Calu3 (cell line): ENCODE data around the gene PTPRG. TPM values are rescaled to one million over a fixed set of nuclear protein-coding genes. Genes with fewer than 3 reads are reported as not detected.

Experiments used
- BruUV-seq: library from RNA; stranded (reverse); fragments of 400-500 nt; replicated peaks from 2 replicates; lab custom pipeline; 2021; lab: Mats Ljungman, UMichigan
- CTCF ChIA-PET: fragments of 300-600 bp; sonication (Branson Sonifier 250); formaldehyde crosslinking; loops from one replicate; lab custom pipeline; 2022; ENCODE audit warnings: antibody characterized with exemption; lab: Charles Lee
- DNase-seq: peaks from one replicate; pipeline ENCODE4 v3.0.0; 2022
- H3K27ac Mint-ChIP-seq: one replicate; pipeline ENCODE4 v1.8.0; 2022; ENCODE audit warnings: mixed read lengths; ENCODE audit not compliant: unreplicated experiment
- H3K27me3 Mint-ChIP-seq: one replicate; pipeline ENCODE4 v1.8.0; 2022; ENCODE audit warnings: mixed read lengths; ENCODE audit not compliant: unreplicated experiment
- H3K36me3 Mint-ChIP-seq: one replicate; pipeline ENCODE4 v1.8.0; 2022; ENCODE audit warnings: mild to moderate bottlenecking, moderate library complexity, mixed read lengths; ENCODE audit not compliant: insufficient read depth, unreplicated experiment
- H3K4me1 Mint-ChIP-seq: one replicate; pipeline ENCODE4 v1.8.0; 2022; ENCODE audit warnings: mild to moderate bottlenecking, low read depth, mixed read lengths; ENCODE audit not compliant: unreplicated experiment
- H3K4me3 Mint-ChIP-seq: one replicate; pipeline ENCODE4 v1.8.0; 2022; ENCODE audit warnings: mild to moderate bottlenecking, low read depth, moderate library complexity, mixed read lengths; ENCODE audit not compliant: unreplicated experiment
- H3K9me3 Mint-ChIP-seq: one replicate; pipeline ENCODE4 v1.8.0; 2022; ENCODE audit warnings: low read depth, mixed read lengths; ENCODE audit not compliant: unreplicated experiment
- intact Hi-C: fragments of 100-400 bp; cut with micrococcal nuclease; formaldehyde crosslinking; loops from one replicate; pipeline ENCODE4 v1.10.0; 2022; ENCODE audit not compliant: unreplicated experiment
- total RNA-seq: library from RNA; stranded (reverse); gene quantifications from 2 replicates; pipeline ENCODE4 v1.2.3, GENCODE V29; 2022
- TF ChIP-seq, protein P1 (sequence below): fragments of 200-600 bp; IDR thresholded peaks from one replicate; pipeline ENCODE4 v1.8.0; 2022; ENCODE audit warnings: antibody characterized with exemption; ENCODE audit not compliant: unreplicated experiment

PTPRG gene
- total RNA-seq, 1 experiment from 2014 or later: 0.35 TPM

GRCh38 chr3:61901986-61902385 lies 340.6 kb downstream of the PTPRG start:
- H3K4me3 Mint-ChIP-seq: no peak overlapping the region
- H3K9me3 Mint-ChIP-seq: peaks cover 12% of the 10 kb centered on the region
- intact Hi-C loops: no loop called here
- H3K27ac Mint-ChIP-seq: no peak overlapping the region
- TF ChIP-seq, protein P1, sequence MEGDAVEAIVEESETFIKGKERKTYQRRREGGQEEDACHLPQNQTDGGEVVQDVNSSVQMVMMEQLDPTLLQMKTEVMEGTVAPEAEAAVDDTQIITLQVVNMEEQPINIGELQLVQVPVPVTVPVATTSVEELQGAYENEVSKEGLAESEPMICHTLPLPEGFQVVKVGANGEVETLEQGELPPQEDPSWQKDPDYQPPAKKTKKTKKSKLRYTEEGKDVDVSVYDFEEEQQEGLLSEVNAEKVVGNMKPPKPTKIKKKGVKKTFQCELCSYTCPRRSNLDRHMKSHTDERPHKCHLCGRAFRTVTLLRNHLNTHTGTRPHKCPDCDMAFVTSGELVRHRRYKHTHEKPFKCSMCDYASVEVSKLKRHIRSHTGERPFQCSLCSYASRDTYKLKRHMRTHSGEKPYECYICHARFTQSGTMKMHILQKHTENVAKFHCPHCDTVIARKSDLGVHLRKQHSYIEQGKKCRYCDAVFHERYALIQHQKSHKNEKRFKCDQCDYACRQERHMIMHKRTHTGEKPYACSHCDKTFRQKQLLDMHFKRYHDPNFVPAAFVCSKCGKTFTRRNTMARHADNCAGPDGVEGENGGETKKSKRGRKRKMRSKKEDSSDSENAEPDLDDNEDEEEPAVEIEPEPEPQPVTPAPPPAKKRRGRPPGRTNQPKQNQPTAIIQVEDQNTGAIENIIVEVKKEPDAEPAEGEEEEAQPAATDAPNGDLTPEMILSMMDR: no peak
- H3K36me3 Mint-ChIP-seq: no peaks in the 10 kb centered on the region
- no peaks in the 10 kb centered on the region for H3K27me3 Mint-ChIP-seq
- no peaks in the 10 kb centered on the region for H3K4me1 Mint-ChIP-seq
- CTCF ChIA-PET: no interaction called here
- DNase-seq: no peak
- BruUV-seq: no TSS peak

DNA sequence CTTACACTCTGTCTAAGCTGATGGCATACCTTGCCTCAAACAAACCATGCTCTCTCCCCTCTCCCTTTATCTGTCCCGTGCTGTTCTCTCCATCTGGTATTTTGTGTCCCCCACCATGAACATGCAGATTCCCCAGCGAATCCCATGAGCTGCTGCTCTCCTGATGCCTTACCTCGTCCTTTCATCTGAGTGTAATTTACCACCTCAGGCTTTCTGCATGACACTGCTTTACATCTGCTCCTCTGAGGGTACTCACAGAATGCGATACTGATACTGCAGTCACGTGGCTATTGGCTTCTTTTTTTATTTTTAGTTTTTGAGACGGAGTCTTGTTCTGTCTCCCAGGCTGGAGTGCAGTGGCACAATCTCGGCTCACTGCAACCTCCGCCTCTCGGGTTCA lies 341.7 kb downstream of the PTPRG start:
- Mint-ChIP-seq H3K27me3 (no peaks in the 10 kb centered on the region), H3K27ac (no peak overlapping the region), H3K9me3 (peaks cover 10% of the 10 kb centered on the region), H3K4me3 (no peak overlapping the region), H3K36me3 (no peaks in the 10 kb centered on the region), H3K4me1 (no peaks in the 10 kb centered on the region)
- TF ChIP-seq, protein P1: no peak
- CTCF ChIA-PET: no interaction called here
- no TSS peak for BruUV-seq
- no peak for DNase-seq
- intact Hi-C loops: no loop called here

DNA sequence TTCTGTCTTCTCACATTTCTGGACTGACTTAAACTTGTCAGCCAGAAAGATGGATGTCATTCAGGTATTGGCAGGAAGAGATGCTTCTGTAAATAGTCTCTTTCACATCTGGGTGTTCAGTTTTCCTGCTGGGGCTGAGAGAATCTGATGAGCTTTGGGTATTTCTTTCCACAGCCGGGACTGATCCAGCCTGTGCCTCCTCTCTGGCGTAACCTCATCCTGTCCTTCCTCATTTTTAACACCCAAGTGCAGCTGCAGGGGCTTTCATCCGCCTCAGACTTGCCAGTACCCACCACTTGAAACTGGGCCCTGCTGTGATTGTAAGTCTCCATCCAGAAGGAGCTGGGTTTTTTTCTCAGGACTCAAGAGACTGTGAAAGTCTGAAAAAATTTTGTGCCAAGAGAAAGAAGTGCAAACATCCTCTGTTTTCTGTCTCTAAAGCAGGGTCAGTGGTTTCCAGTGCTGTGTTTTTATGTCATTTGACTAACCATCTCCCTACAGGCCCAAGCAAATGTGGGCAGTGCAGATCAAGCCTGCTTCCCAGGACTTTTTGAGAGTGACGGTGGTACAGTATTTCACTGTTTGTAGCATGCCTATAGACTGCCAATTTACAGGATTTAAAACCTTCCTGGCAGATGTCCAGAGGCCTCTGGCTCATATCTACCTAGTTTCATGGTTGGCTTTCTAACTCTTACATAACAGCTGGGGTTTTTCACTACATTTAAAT lies 342.7 kb downstream of the PTPRG start:
- DNase-seq: no peak

GRCh38 chr3:61907210-61907795 lies 345.9 kb downstream of the PTPRG start:
- Mint-ChIP-seq H3K27ac (no peak overlapping the region), H3K36me3 (no peaks in the 10 kb centered on the region), H3K27me3 (no peaks in the 10 kb centered on the region), H3K9me3 (peaks cover 8% of the 10 kb centered on the region), H3K4me3 (no peak overlapping the region), H3K4me1 (no peaks in the 10 kb centered on the region)
- BruUV-seq: no TSS peak
- no peak for DNase-seq
- CTCF ChIA-PET: no interaction called here
- intact Hi-C loops: no loop called here
- TF ChIP-seq, protein P1: no peak

More for the DNA sequence above, 342.7 kb downstream of the PTPRG start:
- Mint-ChIP-seq H3K27me3 (no peaks in the 10 kb centered on the region), H3K4me3 (no peak overlapping the region), H3K4me1 (no peaks in the 10 kb centered on the region), H3K9me3 (peaks cover 10% of the 10 kb centered on the region), H3K36me3 (no peaks in the 10 kb centered on the region), H3K27ac (no peak overlapping the region)
- CTCF ChIA-PET: no interaction called here
- TF ChIP-seq, protein P1: no peak
- BruUV-seq: no TSS peak
- intact Hi-C loops: no loop called here
